ENCODE data around the gene CHD9NB.

CHD9NB gene

GRCh38 chr16:53042235-53042701 is 10.4 kb downstream of the CHD9NB start (continued):
- TF ChIP-seq ZFHX2 (tag by site-specific recombination; conservative IDR thresholded peaks at IDR 0.05) (no peak), ZNF521 (tag by site-specific recombination; IDR thresholded peaks at IDR 0.05) (peak; percentile 23; the same call in 1 of the 2 replicates), ZNF112 (tag by site-specific recombination; IDR thresholded peaks at IDR 0.05) (no peak), KLF1 (tag by site-specific recombination; IDR thresholded peaks at IDR 0.05) (no peak), ZNF354C (tag by site-specific recombination; IDR thresholded peaks at IDR 0.05; ENCODE audit: borderline replicate concordance, low read depth) (no peak), ZNF639 (tag by site-specific recombination; IDR thresholded peaks at IDR 0.05) (no peak), KLF7 (tag by site-specific recombination; IDR thresholded peaks at IDR 0.05; ENCODE audit: borderline replicate concordance) (no peak), ZNF146 (tag by site-specific recombination; IDR thresholded peaks at IDR 0.05) (no peak), ZNF514 (tag by site-specific recombination; IDR thresholded peaks at IDR 0.05) (no peak; the same call in 1 of the 2 replicates), ZNF624 (tag by site-specific recombination; IDR thresholded peaks at IDR 0.05) (no peak), PRDM1 (tag by site-specific recombination; IDR thresholded peaks at IDR 0.05) (peak; percentile 78), ZNF366 (tag by site-specific recombination; conservative IDR thresholded peaks at IDR 0.05) (peak; percentile 78), ZNF571 (tag by site-specific recombination; IDR thresholded peaks at IDR 0.05) (no peak), ZNF701 (tag by site-specific recombination; IDR thresholded peaks at IDR 0.05) (no peak), ZNF747 (tag by site-specific recombination; IDR thresholded peaks at IDR 0.05) (no peak), ZNF837 (tag by site-specific recombination; IDR thresholded peaks at IDR 0.05) (no peak), ZNF791 (tag by site-specific recombination; IDR thresholded peaks at IDR 0.05) (no peak; the same call in 1 of the 2 replicates), ZNF24 (tag by site-specific recombination; IDR thresholded peaks at IDR 0.05) (no peak), ZNF169 (tag by site-specific recombination; IDR thresholded peaks at IDR 0.05) (no peak), ZNF792 (tag by site-specific recombination; IDR thresholded peaks at IDR 0.05) (no peak), ZNF654 (tag by site-specific recombination; IDR thresholded peaks at IDR 0.05; ENCODE audit: low read depth) (no peak), MZF1 (tag by site-specific recombination; IDR thresholded peaks at IDR 0.05; ENCODE audit: borderline replicate concordance) (no peak), ZNF776 (tag by site-specific recombination; IDR thresholded peaks at IDR 0.05; ENCODE audit: borderline replicate concordance) (peak; percentile 49; the same call in 1 of the 2 replicates), ZNF350 (tag by site-specific recombination; IDR thresholded peaks at IDR 0.05) (no peak), ZNF664 (tag by site-specific recombination; IDR thresholded peaks at IDR 0.05) (no peak), ZEB2 (tag by site-specific recombination; IDR thresholded peaks at IDR 0.05) (no peak), ZNF707 (tag by site-specific recombination; IDR thresholded peaks at IDR 0.05) (no peak), ZBTB8A (tag by site-specific recombination; IDR thresholded peaks at IDR 0.05) (no peak), ZNF184 (tag by site-specific recombination; IDR thresholded peaks at IDR 0.05) (no peak), ZNF558 (tag by site-specific recombination; IDR thresholded peaks at IDR 0.05) (no peak), ZNF610 (tag by site-specific recombination; IDR thresholded peaks at IDR 0.05; ENCODE audit: borderline replicate concordance) (no peak), SETDB1 (IDR thresholded peaks at IDR 0.05; ENCODE audit: insufficient read length, low read length) (no peak), ZNF214 (tag by site-specific recombination; IDR thresholded peaks at IDR 0.05; ENCODE audit: borderline replicate concordance) (no peak), ZBTB26 (tag by site-specific recombination; optimal IDR thresholded peaks at IDR 0.05) (no peak), ZNF266 (tag by site-specific recombination; IDR thresholded peaks at IDR 0.05; ENCODE audit: low read depth) (peak; percentile 8; the same call in 1 of the 2 replicates), ZFP3 (tag by site-specific recombination; IDR thresholded peaks at IDR 0.05; ENCODE audit: low read depth) (no peak)
- TF ChIP-seq, protein P1, sequence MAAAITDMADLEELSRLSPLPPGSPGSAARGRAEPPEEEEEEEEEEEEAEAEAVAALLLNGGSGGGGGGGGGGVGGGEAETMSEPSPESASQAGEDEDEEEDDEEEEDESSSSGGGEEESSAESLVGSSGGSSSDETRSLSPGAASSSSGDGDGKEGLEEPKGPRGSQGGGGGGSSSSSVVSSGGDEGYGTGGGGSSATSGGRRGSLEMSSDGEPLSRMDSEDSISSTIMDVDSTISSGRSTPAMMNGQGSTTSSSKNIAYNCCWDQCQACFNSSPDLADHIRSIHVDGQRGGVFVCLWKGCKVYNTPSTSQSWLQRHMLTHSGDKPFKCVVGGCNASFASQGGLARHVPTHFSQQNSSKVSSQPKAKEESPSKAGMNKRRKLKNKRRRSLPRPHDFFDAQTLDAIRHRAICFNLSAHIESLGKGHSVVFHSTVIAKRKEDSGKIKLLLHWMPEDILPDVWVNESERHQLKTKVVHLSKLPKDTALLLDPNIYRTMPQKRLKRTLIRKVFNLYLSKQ (tag by site-specific recombination; IDR thresholded peaks at IDR 0.05; ENCODE audit: borderline replicate concordance): no peak

Measured in HEK293 (cell line).